DND-41 (cell line): ENCODE measurements around the gene BRD1.

Experiments used
- CTCF ChIP-seq: IDR thresholded peaks from 2 replicates; pipeline ENCODE4 v1.5.1; 2012; ENCODE audit warnings: borderline replicate concordance, low read length, moderate library complexity, mild to moderate bottlenecking; ENCODE audit not compliant: poor library complexity, severe bottlenecking; ENCODE audit errors: extremely low read depth
- EZH2 ChIP-seq: IDR thresholded peaks from 3 replicates; pipeline ENCODE4 v1.6.1; 2012; ENCODE audit warnings: borderline replicate concordance, low read depth, mild to moderate bottlenecking, moderate library complexity, low read length, inconsistent platforms; ENCODE audit not compliant: severe bottlenecking

DNA sequence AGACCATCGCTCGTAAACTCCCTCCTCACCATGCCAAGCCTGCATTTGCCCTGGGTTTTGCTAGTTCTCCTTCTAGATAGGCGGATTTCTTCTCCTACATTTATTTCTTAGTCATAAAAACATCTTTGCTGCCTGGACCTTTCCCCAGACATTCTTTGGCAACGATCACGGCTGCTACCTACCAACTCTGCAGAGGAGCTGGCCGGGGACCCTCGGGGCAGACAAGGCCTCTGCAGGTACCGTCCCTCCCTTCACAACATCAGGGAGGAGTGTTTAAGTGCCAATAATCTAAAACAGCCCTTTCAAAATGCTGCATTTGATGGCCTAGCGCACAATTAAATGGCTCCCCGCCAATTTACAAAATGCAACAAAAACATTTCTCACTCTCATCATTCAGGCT is 34.4 kb downstream of the BRD1 start:
- TF ChIP-seq CTCF: no peak
- TF ChIP-seq EZH2: no peak
